ENCODE results near the gene ACOXL.

Gene ACOXL

GRCh38 chr2:111120253-111121027, 388.1 kb downstream of the ACOXL start, which contains the start of gene BCL2L11 (continued):
- no peak for TF ChIP-seq REPIN1 (tag by site-specific recombination; IDR thresholded peaks at IDR 0.05; ENCODE audit: low read depth)
- TF ChIP-seq BCL11A (tag by site-specific recombination; IDR thresholded peaks at IDR 0.05; ENCODE audit: low read depth) = peak; percentile 45; the same call in 1 of the 2 replicates
- TF ChIP-seq SP7 (tag by site-specific recombination; IDR thresholded peaks at IDR 0.05) = peak; percentile 64
- peak; percentile 56; the same call in 1 of the 2 replicates for TF ChIP-seq ZSCAN30 (tag by site-specific recombination; IDR thresholded peaks at IDR 0.05)
- TF ChIP-seq INSM2 (tag by site-specific recombination; IDR thresholded peaks at IDR 0.05) = no peak
- TF ChIP-seq ZFP41 (tag by site-specific recombination; IDR thresholded peaks at IDR 0.05; ENCODE audit: borderline replicate concordance) = no peak
- 0 out of 2 replicates have a peak, but pooled peaks have one; percentile 3 for TF ChIP-seq KLF1 (tag by site-specific recombination; IDR thresholded peaks at IDR 0.05)
- peak; percentile 75; the same call in 1 of the 2 replicates for TF ChIP-seq ZNF335 (tag by site-specific recombination; conservative IDR thresholded peaks at IDR 0.05)
- TF ChIP-seq MYNN (tag by site-specific recombination; IDR thresholded peaks at IDR 0.05; ENCODE audit: borderline replicate concordance) = no peak
- 0 out of 2 replicates have a peak, but pooled peaks have one; percentile 5 for TF ChIP-seq ZNF184 (tag by site-specific recombination; IDR thresholded peaks at IDR 0.05)
- TF ChIP-seq, protein P1, sequence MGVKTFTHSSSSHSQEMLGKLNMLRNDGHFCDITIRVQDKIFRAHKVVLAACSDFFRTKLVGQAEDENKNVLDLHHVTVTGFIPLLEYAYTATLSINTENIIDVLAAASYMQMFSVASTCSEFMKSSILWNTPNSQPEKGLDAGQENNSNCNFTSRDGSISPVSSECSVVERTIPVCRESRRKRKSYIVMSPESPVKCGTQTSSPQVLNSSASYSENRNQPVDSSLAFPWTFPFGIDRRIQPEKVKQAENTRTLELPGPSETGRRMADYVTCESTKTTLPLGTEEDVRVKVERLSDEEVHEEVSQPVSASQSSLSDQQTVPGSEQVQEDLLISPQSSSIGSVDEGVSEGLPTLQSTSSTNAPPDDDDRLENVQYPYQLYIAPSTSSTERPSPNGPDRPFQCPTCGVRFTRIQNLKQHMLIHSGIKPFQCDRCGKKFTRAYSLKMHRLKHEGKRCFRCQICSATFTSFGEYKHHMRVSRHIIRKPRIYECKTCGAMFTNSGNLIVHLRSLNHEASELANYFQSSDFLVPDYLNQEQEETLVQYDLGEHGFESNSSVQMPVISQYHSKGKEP (tag by site-specific recombination; IDR thresholded peaks at IDR 0.05) = peak; percentile 58; the same call in 1 of the 2 replicates
- TF ChIP-seq GLIS1 (tag by site-specific recombination; IDR thresholded peaks at IDR 0.05) = peak; percentile 76
- TF ChIP-seq ZNF785 (tag by site-specific recombination; IDR thresholded peaks at IDR 0.05) = no peak
- no peak for TF ChIP-seq ZNF514 (tag by site-specific recombination; IDR thresholded peaks at IDR 0.05)
- TF ChIP-seq ZNF707 (tag by site-specific recombination; IDR thresholded peaks at IDR 0.05) = no peak
- peak; percentile 45; the same call in 1 of the 2 replicates for TF ChIP-seq ZNF121 (tag by site-specific recombination; IDR thresholded peaks at IDR 0.05)
- TF ChIP-seq ZNF239 (tag by site-specific recombination; IDR thresholded peaks at IDR 0.05) = no peak
- TF ChIP-seq ZNF629 (tag by site-specific recombination; IDR thresholded peaks at IDR 0.05) = 0 out of 2 replicates have a peak, but pooled peaks have one; percentile 33
- TF ChIP-seq SP3 (tag by site-specific recombination; IDR thresholded peaks at IDR 0.05) = peak; percentile 40
- TF ChIP-seq ZNF830 (tag by site-specific recombination; IDR thresholded peaks at IDR 0.05; ENCODE audit: low read depth) = no peak
- TF ChIP-seq ZNF48 (tag by site-specific recombination; IDR thresholded peaks at IDR 0.05) = no peak
- peak; percentile 90; the same call in 1 of the 2 replicates for TF ChIP-seq ZNF561 (tag by site-specific recombination; IDR thresholded peaks at IDR 0.05; ENCODE audit: borderline replicate concordance)
- TF ChIP-seq HOXA7 (CRISPR knock-in tag; IDR thresholded peaks at IDR 0.05; ENCODE audit: borderline replicate concordance) = no peak
- TF ChIP-seq ZSCAN16 (tag by site-specific recombination; IDR thresholded peaks at IDR 0.05) = no peak; the same call in 1 of the 2 replicates
- TF ChIP-seq ZNF223 (tag by site-specific recombination; IDR thresholded peaks at IDR 0.05) = no peak
- TF ChIP-seq ZNF157 (tag by site-specific recombination; IDR thresholded peaks at IDR 0.05) = no peak
- TF ChIP-seq, protein P2, sequence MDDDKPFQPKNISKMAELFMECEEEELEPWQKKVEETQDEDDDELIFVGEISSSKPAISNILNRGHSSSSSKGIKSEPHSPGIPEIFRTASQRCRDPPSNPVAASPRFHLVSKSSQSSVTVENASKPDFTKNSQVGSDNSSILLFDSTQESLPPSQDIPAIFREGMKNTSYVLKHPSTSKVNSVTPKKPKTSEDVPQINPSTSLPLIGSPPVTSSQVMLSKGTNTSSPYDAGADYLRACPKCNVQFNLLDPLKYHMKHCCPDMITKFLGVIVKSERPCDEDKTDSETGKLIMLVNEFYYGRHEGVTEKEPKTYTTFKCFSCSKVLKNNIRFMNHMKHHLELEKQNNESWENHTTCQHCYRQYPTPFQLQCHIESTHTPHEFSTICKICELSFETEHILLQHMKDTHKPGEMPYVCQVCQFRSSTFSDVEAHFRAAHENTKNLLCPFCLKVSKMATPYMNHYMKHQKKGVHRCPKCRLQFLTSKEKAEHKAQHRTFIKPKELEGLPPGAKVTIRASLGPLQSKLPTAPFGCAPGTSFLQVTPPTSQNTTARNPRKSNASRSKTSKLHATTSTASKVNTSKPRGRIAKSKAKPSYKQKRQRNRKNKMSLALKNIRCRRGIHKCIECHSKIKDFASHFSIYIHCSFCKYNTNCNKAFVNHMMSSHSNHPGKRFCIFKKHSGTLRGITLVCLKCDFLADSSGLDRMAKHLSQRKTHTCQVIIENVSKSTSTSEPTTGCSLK (tag by site-specific recombination; IDR thresholded peaks at IDR 0.05) = no peak
- TF ChIP-seq, protein P3, sequence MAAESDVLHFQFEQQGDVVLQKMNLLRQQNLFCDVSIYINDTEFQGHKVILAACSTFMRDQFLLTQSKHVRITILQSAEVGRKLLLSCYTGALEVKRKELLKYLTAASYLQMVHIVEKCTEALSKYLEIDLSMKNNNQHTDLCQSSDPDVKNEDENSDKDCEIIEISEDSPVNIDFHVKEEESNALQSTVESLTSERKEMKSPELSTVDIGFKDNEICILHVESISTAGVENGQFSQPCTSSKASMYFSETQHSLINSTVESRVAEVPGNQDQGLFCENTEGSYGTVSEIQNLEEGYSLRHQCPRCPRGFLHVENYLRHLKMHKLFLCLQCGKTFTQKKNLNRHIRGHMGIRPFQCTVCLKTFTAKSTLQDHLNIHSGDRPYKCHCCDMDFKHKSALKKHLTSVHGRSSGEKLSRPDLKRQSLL (tag by site-specific recombination; IDR thresholded peaks at IDR 0.05) = no peak
- TF ChIP-seq ZNF692 (tag by site-specific recombination; IDR thresholded peaks at IDR 0.05) = peak; percentile 84
- TF ChIP-seq ZNF544 (tag by site-specific recombination; IDR thresholded peaks at IDR 0.05) = no peak
- TF ChIP-seq SP2 (tag by site-specific recombination; IDR thresholded peaks at IDR 0.05) = peak; percentile 36; the same call in 1 of the 2 replicates
- TF ChIP-seq ZNF366 (tag by site-specific recombination; conservative IDR thresholded peaks at IDR 0.05) = no peak
- TF ChIP-seq ZNF670 (tag by site-specific recombination; IDR thresholded peaks at IDR 0.05; ENCODE audit: low read depth) = no peak

Measured in HEK293 (cell line).